ENCODE data around the gene S100A16. TPM values are rescaled to one million over a fixed set of nuclear protein-coding genes. Genes with fewer than 3 reads are reported as not detected.

The S100A16 gene
- total and polyA plus RNA-seq, 2 donors (not counting 1 experiment from before 2014, with no cell fraction given) = 121 to 182 TPM

DNA sequence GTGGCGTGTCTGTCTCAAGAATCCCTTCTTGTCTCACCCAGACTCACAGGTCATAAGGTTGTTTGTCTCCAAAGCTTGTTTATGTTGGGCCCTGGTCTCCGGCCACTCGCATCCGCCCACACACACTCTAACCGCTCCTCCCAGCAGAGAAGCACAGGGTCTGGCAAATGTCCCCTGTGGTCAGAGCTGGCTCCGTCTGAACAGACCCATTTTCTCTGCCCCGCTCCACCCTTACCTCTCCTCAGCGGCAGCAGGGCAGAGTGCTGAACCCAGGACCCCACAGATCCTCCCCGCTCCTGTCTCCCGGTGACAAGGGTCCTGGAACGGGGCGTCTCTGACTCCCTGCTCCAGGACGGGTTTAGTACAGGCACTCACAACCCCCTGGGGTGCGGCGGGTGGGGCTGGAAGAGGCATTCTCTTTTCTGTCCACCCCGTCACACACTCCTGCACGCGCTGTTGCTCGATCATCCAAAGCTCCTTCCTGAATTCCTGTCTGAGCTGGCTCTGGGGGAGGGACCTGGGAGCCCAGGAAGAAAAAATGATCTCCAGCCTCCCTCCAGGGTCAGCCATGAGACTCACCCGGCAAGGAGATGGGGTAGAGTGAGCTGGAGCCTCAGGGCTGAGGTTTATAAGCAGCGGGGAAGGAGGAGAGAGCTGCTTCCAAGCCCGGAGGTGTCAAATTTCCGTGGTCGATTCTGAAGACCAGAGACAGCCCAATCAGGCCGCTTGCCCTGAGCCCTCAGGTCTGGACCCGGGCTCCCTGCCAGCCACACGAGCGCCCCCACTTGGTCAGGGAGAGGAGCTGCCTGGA is 14.2 kb upstream of the S100A16 start, which contains the start of gene S100A13:
S100A13 (minus strand) TSS at position 602 of the 811 bp plus-strand sequence. CDS start 1,033 bp downstream, outside the sequence.
- no peaks in the 10 kb centered on the region for H3K9me3 ChIP-seq (ENCODE audit: control insufficient read depth, insufficient read depth, low read depth, low read length)
- H3K4me3 ChIP-seq (replicated peaks in 1 of 4; ENCODE audit: control extremely low read depth in 1 of 4, insufficient read depth in 1 of 4, low read depth in 3 of 4, low read length in 4 of 4) = peak within 1 kb of the TSS; percentile 72 to 89 (median 78)
- no peaks in the 10 kb centered on the region for H4K20me1 ChIP-seq (ENCODE audit: control insufficient read depth, extremely low read depth, insufficient read depth, low read length)
- peak within 1 kb of the TSS; percentile 84 for H3K9ac ChIP-seq (ENCODE audit: insufficient read depth, low read length)
- TF ChIP-seq, protein P1, sequence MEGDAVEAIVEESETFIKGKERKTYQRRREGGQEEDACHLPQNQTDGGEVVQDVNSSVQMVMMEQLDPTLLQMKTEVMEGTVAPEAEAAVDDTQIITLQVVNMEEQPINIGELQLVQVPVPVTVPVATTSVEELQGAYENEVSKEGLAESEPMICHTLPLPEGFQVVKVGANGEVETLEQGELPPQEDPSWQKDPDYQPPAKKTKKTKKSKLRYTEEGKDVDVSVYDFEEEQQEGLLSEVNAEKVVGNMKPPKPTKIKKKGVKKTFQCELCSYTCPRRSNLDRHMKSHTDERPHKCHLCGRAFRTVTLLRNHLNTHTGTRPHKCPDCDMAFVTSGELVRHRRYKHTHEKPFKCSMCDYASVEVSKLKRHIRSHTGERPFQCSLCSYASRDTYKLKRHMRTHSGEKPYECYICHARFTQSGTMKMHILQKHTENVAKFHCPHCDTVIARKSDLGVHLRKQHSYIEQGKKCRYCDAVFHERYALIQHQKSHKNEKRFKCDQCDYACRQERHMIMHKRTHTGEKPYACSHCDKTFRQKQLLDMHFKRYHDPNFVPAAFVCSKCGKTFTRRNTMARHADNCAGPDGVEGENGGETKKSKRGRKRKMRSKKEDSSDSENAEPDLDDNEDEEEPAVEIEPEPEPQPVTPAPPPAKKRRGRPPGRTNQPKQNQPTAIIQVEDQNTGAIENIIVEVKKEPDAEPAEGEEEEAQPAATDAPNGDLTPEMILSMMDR (conservative IDR thresholded peaks at IDR 0.05 in 1 of 2, IDR thresholded peaks at IDR 0.05 in 1 of 2; ENCODE audit: low read depth in 1 of 2, low read length in 2 of 2) = peak in 1 of 2 donors; percentile 47
- TF ChIP-seq EZH2 (IDR thresholded peaks at IDR 0.05; ENCODE audit: low read length, missing control alignments) = no peak
- H3K4me2 ChIP-seq (ENCODE audit: extremely low read depth, insufficient read depth, low read length) = peak within 1 kb of the TSS; percentile 75
- H3K27ac ChIP-seq (ENCODE audit: insufficient read depth, low read length) = peak within 1 kb of the TSS; percentile 95
- no peaks in the 10 kb centered on the region for H3K27me3 ChIP-seq (ENCODE audit: control insufficient read depth, insufficient read depth, low read length)
- peaks cover 3% of the 10 kb centered on the region for H3K36me3 ChIP-seq (ENCODE audit: control insufficient read depth, insufficient read depth, low read length)
- DNase-seq (ENCODE audit: low read depth in 2 of 2) = peak; percentile 94 to 96
- H3K4me1 ChIP-seq (ENCODE audit: control insufficient read depth, extremely low read depth, insufficient read depth, low read length) = peaks cover 2% of the 10 kb centered on the region
- H3K79me2 ChIP-seq (ENCODE audit: control insufficient read depth, insufficient read depth, low read length) = peaks cover 18% of the 10 kb centered on the region
- H2AFZ ChIP-seq (ENCODE audit: low read length) = peak within 1 kb of the TSS; percentile 15

DNA sequence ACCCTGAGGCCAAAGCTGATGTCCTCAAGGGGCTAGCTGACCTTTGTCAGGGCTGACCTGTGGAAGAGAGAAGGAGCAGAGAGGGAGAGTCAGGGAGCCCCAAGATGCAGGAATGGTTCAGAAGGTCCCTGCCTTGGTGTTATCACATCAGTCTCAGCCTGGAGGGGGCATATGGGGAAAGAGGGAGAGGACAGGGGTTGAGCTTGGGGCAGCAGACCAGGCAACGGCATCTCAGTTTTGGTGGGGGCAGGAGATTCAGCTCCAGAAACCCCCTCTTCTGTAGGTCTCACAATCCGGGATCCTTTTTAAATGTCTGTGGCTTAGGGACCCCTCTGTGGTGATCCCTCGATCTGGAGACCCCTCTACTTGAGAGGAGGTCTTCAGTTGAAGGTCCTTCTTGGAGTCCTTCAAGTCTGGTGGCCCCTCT is 13.6 kb upstream of the S100A16 start:
- DNase-seq (ENCODE audit: low read depth in 2 of 2) = no peak
- Histone ChIP-seq H3K79me2 (ENCODE audit: control insufficient read depth, insufficient read depth, low read length) (peaks cover 18% of the 10 kb centered on the region), H3K27ac (ENCODE audit: insufficient read depth, low read length) (peak overlapping the region; percentile 95), H2AFZ (ENCODE audit: low read length) (no peak overlapping the region), H4K20me1 (ENCODE audit: control insufficient read depth, extremely low read depth, insufficient read depth, low read length) (no peaks in the 10 kb centered on the region), H3K4me2 (ENCODE audit: extremely low read depth, insufficient read depth, low read length) (peak overlapping the region; percentile 75), H3K4me1 (ENCODE audit: control insufficient read depth, extremely low read depth, insufficient read depth, low read length) (peaks cover 2% of the 10 kb centered on the region), H3K27me3 (ENCODE audit: control insufficient read depth, insufficient read depth, low read length) (no peaks in the 10 kb centered on the region), H3K4me3 (replicated peaks in 1 of 4; ENCODE audit: control extremely low read depth in 1 of 4, insufficient read depth in 1 of 4, low read depth in 3 of 4, low read length in 4 of 4) (peak overlapping the region; percentile 72 to 89 (median 78)), H3K36me3 (ENCODE audit: control insufficient read depth, insufficient read depth, low read length) (peaks cover 3% of the 10 kb centered on the region), H3K9ac (ENCODE audit: insufficient read depth, low read length) (peak overlapping the region; percentile 84), H3K9me3 (ENCODE audit: control insufficient read depth, insufficient read depth, low read depth, low read length) (no peaks in the 10 kb centered on the region)
- TF ChIP-seq EZH2 (IDR thresholded peaks at IDR 0.05; ENCODE audit: low read length, missing control alignments) = no peak
- TF ChIP-seq, protein P1 (conservative IDR thresholded peaks at IDR 0.05 in 1 of 2, IDR thresholded peaks at IDR 0.05 in 1 of 2; ENCODE audit: low read depth in 1 of 2, low read length in 2 of 2) = no peak

DNA sequence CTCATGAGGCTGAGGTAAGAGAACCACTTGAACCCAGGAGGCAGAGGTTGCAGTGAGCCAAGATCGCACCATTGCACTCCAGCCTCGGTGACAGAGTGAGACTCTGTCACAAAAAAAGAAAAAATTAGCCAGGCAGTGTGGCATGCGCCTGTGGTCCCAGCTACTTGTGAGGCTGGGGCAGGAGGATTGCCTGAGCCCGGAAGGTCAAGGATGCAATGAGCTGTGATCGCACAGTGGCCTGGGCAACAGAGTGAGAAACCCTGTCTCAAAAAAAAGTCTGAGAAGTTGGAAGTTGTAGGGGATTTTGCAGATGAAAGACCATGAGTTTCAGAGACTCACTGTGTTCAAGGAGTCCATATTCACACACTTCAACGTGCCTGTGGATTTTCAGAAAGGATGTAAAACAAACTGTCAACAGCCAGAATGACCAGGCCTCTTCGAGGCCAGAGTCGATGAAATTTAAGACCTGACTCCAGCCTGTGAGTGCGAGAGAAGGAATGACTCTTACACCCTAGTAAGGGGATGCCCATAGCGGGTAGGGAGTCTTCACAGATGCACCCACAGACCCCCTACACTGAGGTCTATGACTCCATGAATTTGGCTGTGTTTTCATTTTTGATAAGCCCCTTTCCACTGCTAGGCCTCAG is 12.2 kb upstream of the S100A16 start:
- Histone ChIP-seq H4K20me1 (ENCODE audit: control insufficient read depth, extremely low read depth, insufficient read depth, low read length) (no peaks in the 10 kb centered on the region), H3K4me1 (ENCODE audit: control insufficient read depth, extremely low read depth, insufficient read depth, low read length) (peaks cover 2% of the 10 kb centered on the region), H2AFZ (ENCODE audit: low read length) (no peak overlapping the region), H3K4me2 (ENCODE audit: extremely low read depth, insufficient read depth, low read length) (peak overlapping the region; percentile 20), H3K79me2 (ENCODE audit: control insufficient read depth, insufficient read depth, low read length) (peaks cover 18% of the 10 kb centered on the region), H3K9me3 (ENCODE audit: control insufficient read depth, insufficient read depth, low read depth, low read length) (no peaks in the 10 kb centered on the region), H3K27me3 (ENCODE audit: control insufficient read depth, insufficient read depth, low read length) (no peaks in the 10 kb centered on the region), H3K9ac (ENCODE audit: insufficient read depth, low read length) (no peak overlapping the region), H3K27ac (ENCODE audit: insufficient read depth, low read length) (no peak overlapping the region), H3K36me3 (ENCODE audit: control insufficient read depth, insufficient read depth, low read length) (peaks cover 3% of the 10 kb centered on the region), H3K4me3 (replicated peaks in 1 of 4; ENCODE audit: control extremely low read depth in 1 of 4, insufficient read depth in 1 of 4, low read depth in 3 of 4, low read length in 4 of 4) (peak overlapping the region in 1 of 4 experiments; percentile 89)
- TF ChIP-seq, protein P1 (conservative IDR thresholded peaks at IDR 0.05 in 1 of 2, IDR thresholded peaks at IDR 0.05 in 1 of 2; ENCODE audit: low read depth in 1 of 2, low read length in 2 of 2) = no peak
- no peak for TF ChIP-seq EZH2 (IDR thresholded peaks at IDR 0.05; ENCODE audit: low read length, missing control alignments)
- DNase-seq (ENCODE audit: low read depth in 2 of 2) = no peak
